Measurements from ENCODE around the gene TMEM135. TPM values are rescaled to one million over a fixed set of nuclear protein-coding genes. Genes with fewer than 3 reads are reported as not detected.
A peak's percentile ranks its signal among the peaks of the same experiment; 100 is the strongest.
"Not testable (repeated sequence)": the region's sequence is repeated elsewhere in the genome, so short reads cannot be mapped to it uniquely, and the experiment has no call there.

TMEM135 gene
- total RNA-seq, 1 experiment from 2014 or later, result 12.6 TPM

GRCh38 chr11:87092567-87092966 is 54.8 kb downstream of the TMEM135 start:
- Mint-ChIP-seq H3K4me1 (ENCODE audit: low read depth, unreplicated experiment) (peaks cover 1% of the 10 kb centered on the region), H3K27ac (ENCODE audit: unreplicated experiment) (no peak overlapping the region), H3K9me3 (ENCODE audit: low read depth, unreplicated experiment) (peaks cover 2% of the 10 kb centered on the region), H3K27me3 (ENCODE audit: unreplicated experiment) (no peaks in the 10 kb centered on the region), H3K4me3 (ENCODE audit: low read depth, unreplicated experiment) (no peak overlapping the region), H3K36me3 (ENCODE audit: insufficient read depth, unreplicated experiment) (no peaks in the 10 kb centered on the region)
- no peak for TF ChIP-seq CTCF (IDR thresholded peaks at IDR 0.05; ENCODE audit: unreplicated experiment)
- no peak for DNase-seq
- no TSS peak for BruUV-seq (replicated peaks)
- CTCF ChIA-PET, result no interaction called here
- intact Hi-C loops (cut with micrococcal nuclease; ENCODE audit: unreplicated experiment), result loop anchor here (10.0 kb wide), 1 partner anchor 98 kb away; no protein-coding TSS in a partner anchor

DNA sequence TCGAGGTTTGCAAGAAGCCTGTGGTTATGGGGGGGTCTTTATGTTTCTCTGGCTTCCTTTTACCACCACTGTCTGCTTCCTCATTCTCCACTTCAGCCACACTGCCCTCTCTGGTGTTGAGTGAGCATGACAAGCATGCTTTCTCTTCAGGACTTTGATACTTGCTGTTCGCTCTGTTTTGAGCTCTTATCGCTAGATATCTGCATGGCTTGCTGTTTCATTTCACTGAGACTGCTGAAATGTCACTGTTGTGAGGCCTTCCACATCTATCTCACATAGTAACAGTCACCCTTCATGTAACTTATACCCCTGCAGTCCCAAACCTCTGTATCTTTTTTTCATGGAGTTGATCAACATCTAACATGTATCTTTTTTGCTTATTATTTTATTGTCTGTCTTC is 59.8 kb downstream of the TMEM135 start:
- no peaks in the 10 kb centered on the region for H3K36me3 Mint-ChIP-seq (ENCODE audit: insufficient read depth, unreplicated experiment)
- DNase-seq, result peak; percentile 40
- H3K27ac Mint-ChIP-seq (ENCODE audit: unreplicated experiment), result no peak overlapping the region
- no TSS peak for BruUV-seq (replicated peaks)
- H3K4me1 Mint-ChIP-seq (ENCODE audit: low read depth, unreplicated experiment), result peaks cover 6% of the 10 kb centered on the region
- intact Hi-C loops (cut with micrococcal nuclease; ENCODE audit: unreplicated experiment), result loop anchor here (2.0 to 10.0 kb wide), 4 partner anchors 15 to 193 kb away; no protein-coding TSS in a partner anchor
- no peak overlapping the region for H3K4me3 Mint-ChIP-seq (ENCODE audit: low read depth, unreplicated experiment)
- CTCF ChIA-PET, result interaction anchor here (0.6 to 1.5 kb wide), 6 partner anchors 9 to 203 kb away, joined by 3 to 6 read pairs (median 4); partner anchors contain the start of gene TMEM135
- no peaks in the 10 kb centered on the region for H3K27me3 Mint-ChIP-seq (ENCODE audit: unreplicated experiment)
- peak; percentile 39 for TF ChIP-seq CTCF (IDR thresholded peaks at IDR 0.05; ENCODE audit: unreplicated experiment)
- peaks cover 2% of the 10 kb centered on the region for H3K9me3 Mint-ChIP-seq (ENCODE audit: low read depth, unreplicated experiment)

- Mint-ChIP-seq H3K9me3 (ENCODE audit: low read depth, unreplicated experiment) (no peaks in the 10 kb centered on the region), H3K27ac (ENCODE audit: unreplicated experiment) (no peak overlapping the region), H3K4me1 (ENCODE audit: low read depth, unreplicated experiment) (peaks cover 6% of the 10 kb centered on the region), H3K36me3 (ENCODE audit: insufficient read depth, unreplicated experiment) (no peaks in the 10 kb centered on the region), H3K4me3 (ENCODE audit: low read depth, unreplicated experiment) (no peak overlapping the region), H3K27me3 (ENCODE audit: unreplicated experiment) (no peaks in the 10 kb centered on the region)
- intact Hi-C loops (cut with micrococcal nuclease; ENCODE audit: unreplicated experiment), result no loop called here
- BruUV-seq (replicated peaks), result no TSS peak
- TF ChIP-seq CTCF (IDR thresholded peaks at IDR 0.05; ENCODE audit: unreplicated experiment), result no peak
- CTCF ChIA-PET, result no interaction called here
- no peak for DNase-seq
Measured at GRCh38 chr11:87101956-87102580, 64.3 kb downstream of the TMEM135 start.

- H3K4me1 Mint-ChIP-seq (ENCODE audit: low read depth, unreplicated experiment); H3K27ac Mint-ChIP-seq (ENCODE audit: unreplicated experiment); H3K4me3 Mint-ChIP-seq (ENCODE audit: low read depth, unreplicated experiment); BruUV-seq (replicated peaks); DNase-seq; H3K9me3 Mint-ChIP-seq (ENCODE audit: low read depth, unreplicated experiment); CTCF ChIA-PET; intact Hi-C loops (cut with micrococcal nuclease; ENCODE audit: unreplicated experiment); H3K36me3 Mint-ChIP-seq (ENCODE audit: insufficient read depth, unreplicated experiment); H3K27me3 Mint-ChIP-seq (ENCODE audit: unreplicated experiment): not testable (repeated sequence)
Measured at GRCh38 chr11:87105826-87106225, 68.1 kb downstream of the TMEM135 start.

DNA sequence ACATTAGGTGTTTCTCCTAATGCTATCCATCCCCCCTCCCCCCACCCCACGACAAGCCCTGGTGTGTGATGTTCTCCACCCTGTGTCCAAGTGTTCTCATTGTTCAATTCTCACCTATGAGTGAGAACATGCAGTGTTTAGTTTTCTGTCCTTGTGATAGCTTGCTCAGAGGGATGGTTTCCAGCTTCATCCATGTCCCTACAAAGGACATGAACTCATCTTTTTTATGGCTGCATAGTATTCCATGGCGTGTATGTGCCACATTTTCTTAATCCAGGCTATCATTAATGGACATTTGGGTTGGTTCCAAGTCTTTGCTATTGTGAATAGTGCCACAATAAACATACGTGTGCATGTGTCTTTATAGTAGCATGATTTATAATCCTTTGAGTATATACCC is 69.6 kb downstream of the TMEM135 start:
- H3K36me3 Mint-ChIP-seq (ENCODE audit: insufficient read depth, unreplicated experiment); H3K4me1 Mint-ChIP-seq (ENCODE audit: low read depth, unreplicated experiment); BruUV-seq (replicated peaks); intact Hi-C loops (cut with micrococcal nuclease; ENCODE audit: unreplicated experiment); H3K9me3 Mint-ChIP-seq (ENCODE audit: low read depth, unreplicated experiment); H3K27ac Mint-ChIP-seq (ENCODE audit: unreplicated experiment); DNase-seq; H3K27me3 Mint-ChIP-seq (ENCODE audit: unreplicated experiment); CTCF ChIA-PET; H3K4me3 Mint-ChIP-seq (ENCODE audit: low read depth, unreplicated experiment): not testable (repeated sequence)
